HEK293 (cell line): ENCODE measurements around the gene RNF217.
A peak's percentile ranks its signal among the peaks of the same experiment; 100 is the strongest.
"Not testable (repeated sequence)": the region's sequence is repeated elsewhere in the genome, so short reads cannot be mapped to it uniquely, and the experiment has no call there.

Experiments used
- CTCF ChIA-PET: fragments of 350-600 bp; formaldehyde crosslinking; extraction: SDS; loops from one replicate; lab custom pipeline; 2021; ENCODE audit warnings: antibody characterized with exemption; lab: Yijun Ruan, JAX
- POLR2A ChIA-PET: fragments of 300-600 bp; formaldehyde crosslinking; extraction: SDS; loops from one replicate; lab custom pipeline; 2020; ENCODE audit warnings: antibody characterized with exemption, inconsistent platforms; lab: Yijun Ruan, JAX
- H3K27ac ChIP-seq: fragments of 200-500 bp; sonication (Bioruptor generic); 2 replicates; pipeline ENCODE4 v1.5.1; 2014; ENCODE audit warnings: low read depth, low read length, control low read depth, inconsistent platforms; ENCODE audit errors: extremely low read depth
- H3K36me3 ChIP-seq, 2 experiments: fragments of 200-500 bp in 1 of 2; sonication (Bioruptor generic) in 1 of 2; 1 replicate in 1 of 2; 2 replicates in 1 of 2; pipeline ENCODE4 v1.5.1; 2014 to 2017; ENCODE audit warnings: inconsistent platforms in 2 of 2, low read length in 2 of 2; ENCODE audit not compliant: control insufficient read depth in 2 of 2, insufficient read depth in 1 of 2
- H3K4me1 ChIP-seq: fragments of 200-500 bp; sonication (Bioruptor generic); 2 replicates; pipeline ENCODE4 v1.5.1; 2014; ENCODE audit warnings: mild to moderate bottlenecking, low read length, inconsistent platforms; ENCODE audit not compliant: control insufficient read depth, insufficient read depth
- H3K4me3 ChIP-seq: 2 replicates; pipeline ENCODE4 v1.5.1; 2011; ENCODE audit warnings: low read depth, mild to moderate bottlenecking, control low read depth, low read length, moderate library complexity
- H3K9me3 ChIP-seq: fragments of 200-500 bp; sonication (Bioruptor generic); 2 replicates; pipeline ENCODE4 v1.5.1; 2014; ENCODE audit warnings: low read depth, low read length, inconsistent platforms; ENCODE audit not compliant: control insufficient read depth, insufficient read depth
- BCL11A ChIP-seq: fragments of 450-650 bp; formaldehyde crosslinking; IDR thresholded peaks from 2 replicates; pipeline ENCODE4 v1.5.1; 2016; ENCODE audit warnings: low read depth, missing biosample characterization, missing genetic modification characterization
- IKZF3 ChIP-seq: fragments of 450-650 bp; IDR thresholded peaks from 2 replicates; pipeline ENCODE4 v1.5.0; 2018; ENCODE audit warnings: missing biosample characterization, mild to moderate bottlenecking, missing genetic modification characterization, moderate library complexity
- OVOL3 ChIP-seq: fragments of 450-650 bp; formaldehyde crosslinking; IDR thresholded peaks from 2 replicates; pipeline ENCODE4 v1.5.1; 2016; ENCODE audit warnings: missing biosample characterization, missing genetic modification characterization
- SCRT1 ChIP-seq: fragments of 450-650 bp; formaldehyde crosslinking; IDR thresholded peaks from 2 replicates; pipeline ENCODE4 v1.5.1; 2016; ENCODE audit warnings: missing biosample characterization, missing genetic modification characterization, borderline replicate concordance
- ZBTB20 ChIP-seq: fragments of 450-650 bp; formaldehyde crosslinking; IDR thresholded peaks from 2 replicates; pipeline ENCODE4 v1.5.1; 2016; ENCODE audit warnings: missing biosample characterization, missing genetic modification characterization
- ZBTB26 ChIP-seq: fragments of 450-650 bp; formaldehyde crosslinking; optimal IDR thresholded peaks from 2 replicates; pipeline ENCODE3; 2016; ENCODE audit warnings: missing biosample characterization, mild to moderate bottlenecking, missing genetic modification characterization
- ZEB2 ChIP-seq: fragments of 450-650 bp; formaldehyde crosslinking; IDR thresholded peaks from 2 replicates; pipeline ENCODE4 v1.5.1; 2016; ENCODE audit warnings: missing biosample characterization, missing genetic modification characterization
- ZNF202 ChIP-seq: fragments of 450-650 bp; formaldehyde crosslinking; IDR thresholded peaks from 2 replicates; pipeline ENCODE4 v1.5.1; 2016; ENCODE audit warnings: missing biosample characterization, missing genetic modification characterization, borderline replicate concordance
- ZNF280C ChIP-seq: fragments of 450-650 bp; formaldehyde crosslinking; IDR thresholded peaks from 2 replicates; pipeline ENCODE4 v1.5.1; 2016; ENCODE audit warnings: missing biosample characterization, missing genetic modification characterization
- ZNF341 ChIP-seq: fragments of 450-650 bp; formaldehyde crosslinking; IDR thresholded peaks from 2 replicates; pipeline ENCODE4; 2016; ENCODE audit warnings: low read depth, missing biosample characterization, missing genetic modification characterization
- ZNF404 ChIP-seq: fragments of 450-650 bp; formaldehyde crosslinking; IDR thresholded peaks from 2 replicates; pipeline ENCODE4 v1.5.1; 2017; ENCODE audit warnings: missing biosample characterization, missing genetic modification characterization
- ZNF433 ChIP-seq: fragments of 450-650 bp; formaldehyde crosslinking; IDR thresholded peaks from 2 replicates; pipeline ENCODE4 v1.5.1; 2016; ENCODE audit warnings: missing biosample characterization, missing genetic modification characterization, low read depth
- ZNF529 ChIP-seq: fragments of 450-650 bp; formaldehyde crosslinking; IDR thresholded peaks from 2 replicates; pipeline ENCODE4 v1.5.1; 2017; ENCODE audit warnings: missing genetic modification characterization, missing biosample characterization; ENCODE audit not compliant: insufficient replicate concordance
- ZNF580 ChIP-seq: fragments of 450-650 bp; formaldehyde crosslinking; IDR thresholded peaks from 2 replicates; pipeline ENCODE4 v1.5.1; 2016; ENCODE audit warnings: missing biosample characterization, missing genetic modification characterization
- ZNF639 ChIP-seq: fragments of 450-650 bp; formaldehyde crosslinking; IDR thresholded peaks from 2 replicates; pipeline ENCODE4 v1.5.1; 2016; ENCODE audit warnings: missing biosample characterization, missing genetic modification characterization
- ZNF677 ChIP-seq: fragments of 450-650 bp; IDR thresholded peaks from 2 replicates; pipeline ENCODE4 v1.5.0; 2018; ENCODE audit warnings: missing biosample characterization, mild to moderate bottlenecking, missing genetic modification characterization, moderate library complexity
- ZNF707 ChIP-seq: fragments of 450-650 bp; formaldehyde crosslinking; IDR thresholded peaks from 2 replicates; pipeline ENCODE4 v1.5.1; 2016; ENCODE audit warnings: missing biosample characterization, missing genetic modification characterization
- ZNF785 ChIP-seq: fragments of 450-650 bp; formaldehyde crosslinking; IDR thresholded peaks from 2 replicates; pipeline ENCODE4 v1.5.1; 2016; ENCODE audit warnings: missing biosample characterization, missing genetic modification characterization
- ZSCAN23 ChIP-seq: fragments of 450-650 bp; formaldehyde crosslinking; IDR thresholded peaks from 2 replicates; pipeline ENCODE4 v1.5.1; 2016; ENCODE audit warnings: missing biosample characterization, missing genetic modification characterization

RNF217 gene

GRCh38 chr6:125125856-125126255, 163.6 kb downstream of the RNF217 start:
- H3K9me3 ChIP-seq, H3K4me1 ChIP-seq, H3K27ac ChIP-seq, H3K4me3 ChIP-seq, H3K36me3 ChIP-seq, POLR2A ChIA-PET: not testable (repeated sequence)
- CTCF ChIA-PET = interaction anchor here (0.6 kb wide), 1 partner anchor 16 kb away, joined by 4 read pairs; no protein-coding TSS in a partner anchor
- TF ChIP-seq ZNF202 = 0 out of 2 replicates have a peak, but pooled peaks have one; percentile 11

- no peak overlapping the region for H3K27ac ChIP-seq
- no peaks in the 10 kb centered on the region for H3K4me1 ChIP-seq
- TF ChIP-seq ZNF580 (tag by site-specific recombination) (no peak), SCRT1 (tag by site-specific recombination) (no peak), ZNF707 (tag by site-specific recombination) (no peak), OVOL3 (tag by site-specific recombination) (no peak), ZNF280C (tag by site-specific recombination) (no peak), ZNF529 (tag by site-specific recombination) (no peak), ZNF677 (tag by site-specific recombination) (no peak), ZNF785 (tag by site-specific recombination) (no peak), BCL11A (tag by site-specific recombination) (no peak), ZEB2 (tag by site-specific recombination) (no peak), IKZF3 (tag by site-specific recombination) (no peak), ZNF341 (tag by site-specific recombination) (no peak), ZNF404 (tag by site-specific recombination) (no peak), ZNF433 (no peak), ZBTB20 (tag by site-specific recombination) (no peak), ZBTB26 (tag by site-specific recombination) (no peak), ZSCAN23 (tag by site-specific recombination) (no peak), ZNF639 (tag by site-specific recombination) (no peak)
- CTCF ChIA-PET = interaction anchor here (0.6 to 1.7 kb wide), 3 partner anchors 11 to 457 kb away, joined by 3 to 4 read pairs (median 4); no protein-coding TSS in a partner anchor
- no peaks in the 10 kb centered on the region for H3K9me3 ChIP-seq
- POLR2A ChIA-PET = interaction anchor here (1.6 kb wide), 1 partner anchor 166 kb away, joined by 3 read pairs; no protein-coding TSS in a partner anchor
- H3K36me3 ChIP-seq = no peaks in the 10 kb centered on the region
- H3K4me3 ChIP-seq = no peak overlapping the region
Measured at GRCh38 chr6:125129354-125129753, 167.1 kb downstream of the RNF217 start.
